Endodermal cell (in vitro differentiated cells): ENCODE measurements around the gene CAPN14. TPM values are rescaled to one million over a fixed set of nuclear protein-coding genes. Genes with fewer than 3 reads are reported as not detected.
A peak's percentile ranks its signal among the peaks of the same experiment; 100 is the strongest.

ENCODE experiments used
- DNase-seq: peaks from one replicate; pipeline ENCODE4 v3.0.0-alpha.2; 2017
- H3K27ac ChIP-seq: 2 replicates; pipeline ENCODE4 v1.5.1; 2013; ENCODE audit warnings: mild to moderate bottlenecking, low read depth, low read length, moderate library complexity
- H3K27me3 ChIP-seq: 2 replicates; pipeline ENCODE4 v1.6.1; 2013; ENCODE audit warnings: mild to moderate bottlenecking, low read length, moderate library complexity; ENCODE audit not compliant: insufficient read depth, control insufficient read depth, poor library complexity, severe bottlenecking
- H3K36me3 ChIP-seq: 2 replicates; pipeline ENCODE4 v1.7.0; 2013; ENCODE audit warnings: mild to moderate bottlenecking, low read length, moderate library complexity; ENCODE audit not compliant: control insufficient read depth, insufficient read depth
- H3K4me1 ChIP-seq: one replicate; pipeline ENCODE4 v1.7.0; 2013; ENCODE audit warnings: low read length; ENCODE audit not compliant: control insufficient read depth, insufficient read depth
- H3K4me3 ChIP-seq: 2 replicates; pipeline ENCODE4 v1.5.1; 2013; ENCODE audit warnings: mild to moderate bottlenecking, low read length, moderate library complexity
- H3K9ac ChIP-seq: 2 replicates; pipeline ENCODE4 v1.6.1; 2013; ENCODE audit warnings: mild to moderate bottlenecking, low read length, moderate library complexity; ENCODE audit not compliant: poor library complexity, severe bottlenecking; ENCODE audit errors: extremely low read depth
- H3K9me3 ChIP-seq: 2 replicates; pipeline ENCODE4 v1.6.1; 2013; ENCODE audit warnings: mild to moderate bottlenecking, low read length, moderate library complexity; ENCODE audit not compliant: control insufficient read depth
- H3K27ac Mint-ChIP-seq: 2 replicates; pipeline ENCODE4 v1.8.0; 2020; ENCODE audit warnings: mixed read lengths
- H3K27me3 Mint-ChIP-seq: 2 replicates; pipeline ENCODE4 v1.8.0; 2021; ENCODE audit warnings: mild to moderate bottlenecking, mixed read lengths; ENCODE audit not compliant: insufficient read depth
- H3K36me3 Mint-ChIP-seq: 2 replicates; pipeline ENCODE4 v1.8.0; 2020; ENCODE audit warnings: low read depth, mixed read lengths
- H3K4me1 Mint-ChIP-seq: 2 replicates; pipeline ENCODE4 v1.8.0; 2020; ENCODE audit warnings: mixed read lengths
- H3K4me3 Mint-ChIP-seq: 2 replicates; pipeline ENCODE4 v1.8.0; 2020; ENCODE audit warnings: mild to moderate bottlenecking, moderate library complexity, mixed read lengths
- H3K9me3 Mint-ChIP-seq: 2 replicates; pipeline ENCODE4 v1.8.0; 2020; ENCODE audit warnings: mild to moderate bottlenecking, mixed read lengths
- WGBS, 2 experiments: methylation state at CpG; one replicate each; pipeline versions ENCODE4 v1.1.5 to v1.1.7; 2013; ENCODE audit warnings: missing lambda C conversion rate in 2 of 2, mixed read lengths in 1 of 2; ENCODE audit not compliant: insufficient coverage in 1 of 2, insufficient read length in 1 of 2; 5-methylcytosine and 5-hydroxymethylcytosine counted together
- total RNA-seq, 2 donors: library from RNA; stranded (reverse); fragmentation: NEBNext Ultra II Directional in 1 of 2; extraction: Animal tissue kit (Norgen Biotek cat#: 25700) in 1 of 2; gene quantifications; 2 replicates in 1 of 2; 3 replicates in 1 of 2; pipeline ENCODE4 v1.2.1, GENCODE V29; 2021
- TF ChIP-seq, protein P1 (sequence below): fragments of 200-600 bp; sonication (generic); conservative IDR thresholded peaks from 2 replicates; pipeline ENCODE4 v1.5.0; 2021; ENCODE audit warnings: antibody characterized with exemption, mild to moderate bottlenecking

Gene CAPN14
- total RNA-seq, 2 donors from 2014 or later: 0.31 to 0.40 TPM

DNA sequence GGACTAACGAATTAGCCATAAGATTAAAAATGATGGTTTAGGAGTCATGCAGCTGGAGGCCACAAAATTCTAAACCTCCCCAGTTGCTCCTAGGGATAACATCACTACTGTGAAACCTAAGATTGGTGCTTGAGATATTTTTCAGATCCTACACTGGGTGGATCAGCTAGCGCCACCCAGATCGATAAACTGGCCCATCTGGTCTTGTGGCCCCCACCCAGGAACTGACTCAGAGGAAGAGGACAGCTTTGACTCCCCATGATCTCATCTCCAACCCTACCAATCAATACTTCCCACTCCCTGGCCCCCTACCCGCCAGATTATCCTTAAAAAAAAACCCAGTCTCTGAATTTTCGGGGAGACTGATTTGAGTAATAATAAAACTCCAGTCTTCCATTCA, 84.5 kb downstream of the CAPN14 start:
- H3K27me3 Mint-ChIP-seq: peaks cover 46% of the 10 kb centered on the region
- no peaks in the 10 kb centered on the region for H3K36me3 Mint-ChIP-seq
- no peak overlapping the region for H3K4me3 ChIP-seq
- peaks cover 48% of the 10 kb centered on the region for H3K27me3 ChIP-seq
- H3K4me3 Mint-ChIP-seq: no peak overlapping the region
- peaks cover 8% of the 10 kb centered on the region for H3K4me1 ChIP-seq
- no peaks in the 10 kb centered on the region for H3K9me3 ChIP-seq
- H3K36me3 ChIP-seq: no peaks in the 10 kb centered on the region
- H3K27ac ChIP-seq: no peak overlapping the region
- 95 to 100% methylated on average over 3 to 5 of the region's 5 CpGs for WGBS, 2 experiments
- TF ChIP-seq, protein P1, sequence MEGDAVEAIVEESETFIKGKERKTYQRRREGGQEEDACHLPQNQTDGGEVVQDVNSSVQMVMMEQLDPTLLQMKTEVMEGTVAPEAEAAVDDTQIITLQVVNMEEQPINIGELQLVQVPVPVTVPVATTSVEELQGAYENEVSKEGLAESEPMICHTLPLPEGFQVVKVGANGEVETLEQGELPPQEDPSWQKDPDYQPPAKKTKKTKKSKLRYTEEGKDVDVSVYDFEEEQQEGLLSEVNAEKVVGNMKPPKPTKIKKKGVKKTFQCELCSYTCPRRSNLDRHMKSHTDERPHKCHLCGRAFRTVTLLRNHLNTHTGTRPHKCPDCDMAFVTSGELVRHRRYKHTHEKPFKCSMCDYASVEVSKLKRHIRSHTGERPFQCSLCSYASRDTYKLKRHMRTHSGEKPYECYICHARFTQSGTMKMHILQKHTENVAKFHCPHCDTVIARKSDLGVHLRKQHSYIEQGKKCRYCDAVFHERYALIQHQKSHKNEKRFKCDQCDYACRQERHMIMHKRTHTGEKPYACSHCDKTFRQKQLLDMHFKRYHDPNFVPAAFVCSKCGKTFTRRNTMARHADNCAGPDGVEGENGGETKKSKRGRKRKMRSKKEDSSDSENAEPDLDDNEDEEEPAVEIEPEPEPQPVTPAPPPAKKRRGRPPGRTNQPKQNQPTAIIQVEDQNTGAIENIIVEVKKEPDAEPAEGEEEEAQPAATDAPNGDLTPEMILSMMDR: no peak
- peaks cover 12% of the 10 kb centered on the region for H3K4me1 Mint-ChIP-seq
- no peak for DNase-seq
- no peaks in the 10 kb centered on the region for H3K9me3 Mint-ChIP-seq
- no peak overlapping the region for H3K9ac ChIP-seq
- no peak overlapping the region for H3K27ac Mint-ChIP-seq

- no peaks in the 10 kb centered on the region for H3K9me3 ChIP-seq
- WGBS, 2 experiments: 62% methylated on average over 4 of the region's 4 CpGs; no CpG with 5 or more reads in 1 of the 2 experiments
- TF ChIP-seq, protein P1: no peak
Measured at GRCh38 chr2:31131871-31132270, 85.4 kb downstream of the CAPN14 start.

DNA sequence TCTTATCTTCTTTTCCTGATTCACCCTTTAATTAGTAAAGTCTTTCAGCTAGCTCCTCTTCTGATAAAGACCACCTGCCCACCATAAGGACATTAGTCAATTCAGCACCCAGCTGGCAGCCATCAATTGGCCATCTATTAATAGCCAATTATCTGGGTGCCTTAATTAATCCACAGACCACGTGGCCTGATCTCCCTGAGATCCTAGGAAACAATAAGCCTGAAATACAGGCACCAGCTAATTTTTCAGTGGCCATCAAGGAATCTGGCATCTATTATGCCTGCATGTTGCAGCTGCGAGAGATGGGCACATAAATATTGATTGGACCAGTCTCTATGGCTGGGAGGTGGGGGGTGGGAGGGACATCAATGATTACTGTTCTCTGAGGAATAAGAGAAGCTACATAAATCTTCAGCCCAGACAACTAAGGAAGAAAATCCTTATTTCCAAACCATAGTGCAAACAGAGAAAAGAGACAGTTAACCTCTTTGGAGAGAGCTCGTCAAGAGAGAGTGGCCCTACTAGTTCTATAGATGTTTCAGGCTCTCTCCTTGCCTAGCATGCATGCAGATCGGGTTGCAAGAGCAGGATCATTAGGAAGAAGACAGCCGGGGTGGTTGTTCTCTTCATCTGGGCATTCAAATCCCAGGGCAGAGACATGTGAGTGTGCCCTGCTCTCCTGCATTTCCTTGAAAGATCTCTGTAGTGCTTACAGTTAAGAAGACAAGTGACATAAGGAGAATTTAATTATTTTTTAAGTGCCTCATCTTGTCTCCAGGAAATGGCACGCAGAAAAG, 87.7 kb downstream of the CAPN14 start:
- Mint-ChIP-seq H3K4me3 (no peak overlapping the region), H3K27me3 (peaks cover 38% of the 10 kb centered on the region), H3K27ac (no peak overlapping the region), H3K36me3 (no peaks in the 10 kb centered on the region), H3K9me3 (no peaks in the 10 kb centered on the region), H3K4me1 (peaks cover 12% of the 10 kb centered on the region)
- TF ChIP-seq, protein P1: no peak
- no peak overlapping the region for H3K9ac ChIP-seq
- no peaks in the 10 kb centered on the region for H3K36me3 ChIP-seq
- no peak for DNase-seq
- H3K27ac ChIP-seq: peak overlapping the region; percentile 48
- H3K4me3 ChIP-seq: no peak overlapping the region
- H3K27me3 ChIP-seq: peaks cover 32% of the 10 kb centered on the region
- no peaks in the 10 kb centered on the region for H3K9me3 ChIP-seq
- WGBS, 2 experiments: 67 to 78% methylated on average over 5 to 6 of the region's 6 CpGs
- peaks cover 15% of the 10 kb centered on the region for H3K4me1 ChIP-seq

More at GRCh38 chr2:31131871-31132270, 85.4 kb downstream of the CAPN14 start:
- no peak for DNase-seq
- Histone ChIP-seq H3K36me3 (no peaks in the 10 kb centered on the region), H3K27me3 (peaks cover 41% of the 10 kb centered on the region), H3K9ac (no peak overlapping the region), H3K4me3 (no peak overlapping the region), H3K27ac (no peak overlapping the region), H3K4me1 (peaks cover 8% of the 10 kb centered on the region)
- Mint-ChIP-seq H3K36me3 (no peaks in the 10 kb centered on the region), H3K4me3 (no peak overlapping the region), H3K4me1 (peaks cover 9% of the 10 kb centered on the region), H3K27me3 (peaks cover 41% of the 10 kb centered on the region), H3K27ac (no peak overlapping the region), H3K9me3 (no peaks in the 10 kb centered on the region)
